Astrocyte (in vitro differentiated cells and primary cell): ENCODE results near the gene CMTM7. TPM values are rescaled to one million over a fixed set of nuclear protein-coding genes. Genes with fewer than 3 reads are reported as not detected.
A peak's percentile ranks its signal among the peaks of the same experiment; 100 is the strongest.

Experiments used
- DNase-seq: peaks from one replicate; pipeline ENCODE4 v3.0.0-alpha.2; 2010; ENCODE audit warnings: low read depth
- FAIRE-seq: peaks from 2 replicates; lab custom pipeline; 2011; peaks lifted over from hg19 to GRCh38; lab: Jason Lieb, UNC
- H2AFZ ChIP-seq: 2 replicates; pipeline ENCODE4 v1.6.0; 2012; ENCODE audit warnings: low read depth, low read length, inconsistent platforms
- H3K27ac ChIP-seq: 2 replicates; pipeline ENCODE4 v1.5.1; 2011; ENCODE audit warnings: low read depth, low read length, inconsistent platforms
- H3K27me3 ChIP-seq: 2 replicates; pipeline ENCODE4 v1.6.0; 2011; ENCODE audit warnings: low read length, inconsistent platforms; ENCODE audit not compliant: insufficient read depth
- H3K36me3 ChIP-seq: 2 replicates; pipeline ENCODE4 v1.5.1; 2011; ENCODE audit warnings: low read length, inconsistent platforms; ENCODE audit not compliant: insufficient read depth
- H3K4me1 ChIP-seq: 2 replicates; pipeline ENCODE4 v1.5.1; 2011; ENCODE audit warnings: low read length, inconsistent platforms; ENCODE audit not compliant: insufficient read depth
- H3K4me2 ChIP-seq: 2 replicates; pipeline ENCODE4 v1.6.0; 2012; ENCODE audit warnings: low read length, inconsistent platforms
- H3K4me3 ChIP-seq: 2 replicates; pipeline ENCODE4 v1.5.1; 2011; ENCODE audit warnings: low read depth, mild to moderate bottlenecking, low read length, inconsistent platforms; ENCODE audit not compliant: insufficient read depth
- H3K79me2 ChIP-seq: 2 replicates; pipeline ENCODE4 v1.6.0; 2012; ENCODE audit warnings: mild to moderate bottlenecking, low read length, inconsistent platforms; ENCODE audit not compliant: insufficient read depth
- H3K9ac ChIP-seq: 2 replicates; pipeline ENCODE4 v1.6.0; 2012; ENCODE audit warnings: mild to moderate bottlenecking, low read length, inconsistent platforms
- H3K9me3 ChIP-seq: 2 replicates; pipeline ENCODE4 v1.5.1; 2012; ENCODE audit warnings: low read depth, mild to moderate bottlenecking, low read length, inconsistent platforms; ENCODE audit not compliant: insufficient read depth
- H4K20me1 ChIP-seq: 2 replicates; pipeline ENCODE4 v1.6.0; 2012; ENCODE audit warnings: low read length, inconsistent platforms; ENCODE audit not compliant: insufficient read depth
- H3K27ac Mint-ChIP-seq: one replicate; pipeline ENCODE4 v1.8.0; 2021; ENCODE audit warnings: mild to moderate bottlenecking, mixed read lengths; ENCODE audit not compliant: unreplicated experiment
- H3K27me3 Mint-ChIP-seq: one replicate; pipeline ENCODE4 v1.8.0; 2021; ENCODE audit warnings: low read depth, mixed read lengths; ENCODE audit not compliant: unreplicated experiment
- H3K36me3 Mint-ChIP-seq: one replicate; pipeline ENCODE4 v1.8.0; 2021; ENCODE audit warnings: low read depth, mixed read lengths; ENCODE audit not compliant: unreplicated experiment
- H3K4me1 Mint-ChIP-seq: one replicate; pipeline ENCODE4 v1.8.0; 2021; ENCODE audit warnings: low read depth, mixed read lengths; ENCODE audit not compliant: unreplicated experiment
- H3K4me3 Mint-ChIP-seq: one replicate; pipeline ENCODE4 v1.8.0; 2021; ENCODE audit warnings: mild to moderate bottlenecking, moderate library complexity, mixed read lengths; ENCODE audit not compliant: unreplicated experiment
- H3K9me3 Mint-ChIP-seq: one replicate; pipeline ENCODE4 v1.8.0; 2021; ENCODE audit warnings: mild to moderate bottlenecking, mixed read lengths; ENCODE audit not compliant: unreplicated experiment
- CTCF ChIP-seq: IDR thresholded peaks from 2 replicates; pipeline ENCODE4 v1.5.1; 2011; ENCODE audit warnings: low read depth, mild to moderate bottlenecking, inconsistent platforms, low read length, moderate library complexity; ENCODE audit not compliant: insufficient read depth
- EZH2 ChIP-seq: IDR thresholded peaks from 2 replicates; pipeline ENCODE4 v1.6.1; 2012; ENCODE audit warnings: mild to moderate bottlenecking, low read length, inconsistent platforms; ENCODE audit not compliant: insufficient read depth
- total RNA-seq: library from RNA; stranded (reverse); gene quantifications from 2 replicates; pipeline ENCODE4 v1.2.1, GENCODE V29; 2021

The CMTM7 gene
- total RNA-seq, 1 donor from 2014 or later = 23.9 TPM

GRCh38 chr3:32500231-32500630, 108.6 kb downstream of the CMTM7 start:
- Histone ChIP-seq H3K4me2 (peak overlapping the region; percentile 94), H2AFZ (no peak overlapping the region), H3K4me1 (peaks cover 6% of the 10 kb centered on the region), H3K79me2 (peaks cover 55% of the 10 kb centered on the region), H3K9me3 (no peaks in the 10 kb centered on the region), H3K27ac (no peak overlapping the region), H3K9ac (no peak overlapping the region), H3K27me3 (no peaks in the 10 kb centered on the region), H4K20me1 (peaks cover 39% of the 10 kb centered on the region), H3K4me3 (no peak overlapping the region), H3K36me3 (peaks cover 5% of the 10 kb centered on the region)
- Mint-ChIP-seq H3K9me3 (no peaks in the 10 kb centered on the region), H3K36me3 (peaks cover 4% of the 10 kb centered on the region), H3K27ac (no peak overlapping the region), H3K4me1 (peaks cover 10% of the 10 kb centered on the region), H3K27me3 (no peaks in the 10 kb centered on the region), H3K4me3 (no peak overlapping the region)
- DNase-seq = no peak
- no peak for TF ChIP-seq CTCF
- no peak for TF ChIP-seq EZH2
- FAIRE-seq = no peak

GRCh38 chr3:32500880-32501782, 109.5 kb downstream of the CMTM7 start:
- Mint-ChIP-seq H3K36me3 (peaks cover 4% of the 10 kb centered on the region), H3K4me3 (peak overlapping the region; percentile 99), H3K27me3 (no peaks in the 10 kb centered on the region), H3K4me1 (peaks cover 10% of the 10 kb centered on the region), H3K9me3 (no peaks in the 10 kb centered on the region), H3K27ac (no peak overlapping the region)
- peak overlapping the region; percentile 90 for H3K9ac ChIP-seq
- no peaks in the 10 kb centered on the region for H3K9me3 ChIP-seq
- H3K27me3 ChIP-seq = no peaks in the 10 kb centered on the region
- peak overlapping the region; percentile 94 for H3K4me2 ChIP-seq
- H3K27ac ChIP-seq = no peak overlapping the region
- H3K36me3 ChIP-seq = peaks cover 5% of the 10 kb centered on the region
- H4K20me1 ChIP-seq = peaks cover 34% of the 10 kb centered on the region
- TF ChIP-seq CTCF = no peak
- TF ChIP-seq EZH2 = no peak
- H3K79me2 ChIP-seq = peaks cover 48% of the 10 kb centered on the region
- peaks cover 6% of the 10 kb centered on the region for H3K4me1 ChIP-seq
- H3K4me3 ChIP-seq = peak overlapping the region; percentile 98
- FAIRE-seq (no peak), DNase-seq (no peak)
- no peak overlapping the region for H2AFZ ChIP-seq

- Histone ChIP-seq H3K9me3 (no peaks in the 10 kb centered on the region), H3K27me3 (no peaks in the 10 kb centered on the region), H2AFZ (peak overlapping the region; percentile 82), H3K36me3 (peaks cover 1% of the 10 kb centered on the region), H3K4me1 (peaks cover 6% of the 10 kb centered on the region), H3K27ac (peak overlapping the region; percentile 89), H3K9ac (peak overlapping the region; percentile 90), H3K4me3 (peak overlapping the region; percentile 98), H3K79me2 (peaks cover 42% of the 10 kb centered on the region), H4K20me1 (peaks cover 34% of the 10 kb centered on the region), H3K4me2 (peak overlapping the region; percentile 94)
- peak overlapping the region; percentile 90 for H3K27ac Mint-ChIP-seq
- H3K4me1 Mint-ChIP-seq = peaks cover 7% of the 10 kb centered on the region
- H3K9me3 Mint-ChIP-seq = no peaks in the 10 kb centered on the region
- FAIRE-seq = no peak
- DNase-seq = no peak
- TF ChIP-seq CTCF (no peak), EZH2 (no peak)
- peak overlapping the region; percentile 99 for H3K4me3 Mint-ChIP-seq
- H3K27me3 Mint-ChIP-seq = no peaks in the 10 kb centered on the region
- H3K36me3 Mint-ChIP-seq = peaks cover 1% of the 10 kb centered on the region
These were observed 110.1 kb downstream of the CMTM7 start for GRCh38 chr3:32501783-32502117.
